Upper lobe of left lung (tissue), 6 donors: Measurements from ENCODE around the gene ZNF157. TPM values are rescaled to one million over a fixed set of nuclear protein-coding genes. Genes with fewer than 3 reads are reported as not detected.

Experiments
- ATAC-seq, 2 donors: fragments of 200-7000 bp; cut with Tn5 transposase; one replicate each; pipeline ENCODE4 v1.9.1; 2022; ENCODE audit warnings: mild to moderate bottlenecking in 2 of 2, moderate library complexity in 2 of 2; ENCODE audit not compliant: low FRiP score in 2 of 2
- DNase-seq, 2 donors: peaks; one replicate each; pipeline ENCODE4 v3.0.0-alpha.2; 2019 to 2020
- H3K27ac ChIP-seq, 4 donors: fragments of 200-600 bp; sonication (generic); one replicate each; pipeline ENCODE4 v1.5.1; 2016 to 2019
- H3K27me3 ChIP-seq, 4 donors: fragments of 200-600 bp; sonication (generic); one replicate each; pipeline ENCODE4 v1.5.1; 2017 to 2019
- H3K36me3 ChIP-seq, 4 donors: fragments of 200-600 bp; sonication (generic); one replicate each; pipeline ENCODE4 v1.5.1; 2016 to 2019
- H3K4me1 ChIP-seq, 4 donors: fragments of 200-600 bp; sonication (generic); one replicate each; pipeline ENCODE4 v1.5.1; 2018 to 2019
- H3K4me3 ChIP-seq, 4 donors: fragments of 200-600 bp; sonication (generic); one replicate each; pipeline ENCODE4 v1.5.1; 2017 to 2019; ENCODE audit warnings: mild to moderate bottlenecking in 2 of 4, moderate library complexity in 1 of 4
- H3K9me3 ChIP-seq, 4 donors: fragments of 200-600 bp; sonication (generic); one replicate each; pipeline ENCODE4 v1.5.1; 2018 to 2019
- EP300 ChIP-seq, 4 donors: sonication (generic); formaldehyde crosslinking; IDR thresholded peaks; one replicate each; pipeline ENCODE4 v1.5.1; 2017; ENCODE audit warnings: antibody characterized with exemption in 4 of 4, control low read depth in 2 of 4
- POLR2A ChIP-seq, 4 donors: fragments of 450-650 bp; IDR thresholded peaks; one replicate each; pipeline ENCODE4 v1.5.1; 2016 to 2017; ENCODE audit warnings: antibody characterized with exemption in 4 of 4, mild to moderate bottlenecking in 2 of 4
- POLR2AphosphoS5 ChIP-seq, 2 donors: sonication (generic); formaldehyde crosslinking; IDR thresholded peaks; one replicate each; pipeline ENCODE4 v1.5.1; 2017; ENCODE audit warnings: antibody characterized with exemption in 2 of 2
- WGBS, 2 donors: methylation state at CpG; one replicate each; pipeline ENCODE4 v1.1.5; 2017 to 2018; 5-methylcytosine and 5-hydroxymethylcytosine counted together
- total RNA-seq, 6 donors: library from RNA; depleted of rRNA in 4 of 6; stranded (reverse); fragments of >200 nt in 4 of 6; gene quantifications; one replicate each; pipeline versions ENCODE4 v1.1.0 to v1.2.1, GENCODE V29; 2016 to 2021
- TF ChIP-seq, protein P1 (sequence below), 6 experiments: fragments of 450-650 bp in 4 of 6; fragments of 200-600 bp in 2 of 6; sonication (generic) in 2 of 6; IDR thresholded peaks; one replicate each; pipeline ENCODE4 v1.5.1; 2016 to 2019; ENCODE audit warnings: antibody characterized with exemption in 6 of 6
- donor health status: DM: no; HTN: no; CAD: no; lungs with moderate emphysema.
- donor health status: DM: no; HTN: yes; CAD: no; lungs with severe emphysema.

The ZNF157 gene
- total RNA-seq, 6 donors from 2014 or later: 0.15 to 1.9 (median 1.0) TPM; not detected in 3

DNA sequence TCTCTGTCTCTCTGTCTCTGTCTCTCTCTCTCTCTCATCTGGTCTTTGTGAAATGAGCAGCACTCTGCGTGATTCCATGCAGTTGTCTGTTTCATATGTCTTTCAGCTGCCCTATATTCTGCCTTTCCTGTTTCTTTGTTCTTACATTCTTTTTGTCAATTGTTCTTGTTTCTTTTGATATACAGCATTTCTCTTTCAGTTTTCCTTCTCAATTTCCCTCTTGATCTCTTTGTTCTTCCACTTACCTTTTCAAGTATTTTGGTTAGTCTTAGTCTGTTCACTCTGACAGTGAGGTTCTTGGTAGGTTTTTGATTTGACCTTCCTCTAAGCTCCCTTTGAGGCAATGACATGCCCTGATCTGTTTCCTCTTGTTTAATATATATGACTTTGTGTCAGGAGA lies 20.4 kb downstream of the ZNF157 start:
- Histone ChIP-seq H3K4me1 (no peaks in the 10 kb centered on the region), H3K36me3 (no peaks in the 10 kb centered on the region), H3K4me3 (no peak overlapping the region), H3K9me3 (no peaks in the 10 kb centered on the region), H3K27me3 (no peaks in the 10 kb centered on the region), H3K27ac (no peak overlapping the region)
- no peak for DNase-seq
- ATAC-seq: no peak
- TF ChIP-seq EP300 (IDR thresholded peaks at IDR 0.05): no peak
- no peak for TF ChIP-seq POLR2A (IDR thresholded peaks at IDR 0.05)
- TF ChIP-seq POLR2AphosphoS5 (IDR thresholded peaks at IDR 0.05): no peak
- TF ChIP-seq, protein P1, sequence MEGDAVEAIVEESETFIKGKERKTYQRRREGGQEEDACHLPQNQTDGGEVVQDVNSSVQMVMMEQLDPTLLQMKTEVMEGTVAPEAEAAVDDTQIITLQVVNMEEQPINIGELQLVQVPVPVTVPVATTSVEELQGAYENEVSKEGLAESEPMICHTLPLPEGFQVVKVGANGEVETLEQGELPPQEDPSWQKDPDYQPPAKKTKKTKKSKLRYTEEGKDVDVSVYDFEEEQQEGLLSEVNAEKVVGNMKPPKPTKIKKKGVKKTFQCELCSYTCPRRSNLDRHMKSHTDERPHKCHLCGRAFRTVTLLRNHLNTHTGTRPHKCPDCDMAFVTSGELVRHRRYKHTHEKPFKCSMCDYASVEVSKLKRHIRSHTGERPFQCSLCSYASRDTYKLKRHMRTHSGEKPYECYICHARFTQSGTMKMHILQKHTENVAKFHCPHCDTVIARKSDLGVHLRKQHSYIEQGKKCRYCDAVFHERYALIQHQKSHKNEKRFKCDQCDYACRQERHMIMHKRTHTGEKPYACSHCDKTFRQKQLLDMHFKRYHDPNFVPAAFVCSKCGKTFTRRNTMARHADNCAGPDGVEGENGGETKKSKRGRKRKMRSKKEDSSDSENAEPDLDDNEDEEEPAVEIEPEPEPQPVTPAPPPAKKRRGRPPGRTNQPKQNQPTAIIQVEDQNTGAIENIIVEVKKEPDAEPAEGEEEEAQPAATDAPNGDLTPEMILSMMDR (IDR thresholded peaks at IDR 0.05): no peak
- 62 to 70% methylated on average over 1 of the region's 1 CpG for WGBS, 2 donors

DNA sequence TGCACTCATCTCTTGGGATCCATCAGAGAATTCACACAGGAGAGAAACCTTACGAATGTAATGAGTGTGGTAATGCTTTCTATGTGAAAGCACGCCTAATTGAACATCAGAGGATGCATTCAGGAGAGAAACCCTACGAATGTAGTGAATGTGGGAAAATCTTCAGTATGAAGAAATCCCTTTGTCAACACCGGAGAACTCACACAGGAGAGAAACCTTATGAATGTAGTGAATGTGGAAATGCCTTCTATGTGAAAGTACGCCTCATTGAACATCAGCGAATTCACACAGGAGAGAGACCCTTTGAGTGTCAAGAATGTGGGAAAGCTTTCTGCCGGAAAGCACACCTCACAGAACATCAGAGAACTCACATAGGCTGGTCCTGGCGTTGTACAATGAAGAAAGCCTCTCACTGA lies 42.8 kb downstream of the ZNF157 start:
- ATAC-seq (no peak), DNase-seq (no peak)
- peaks cover 9 to 69% (median 25%) of the 10 kb centered on the region in 4 donors for H3K9me3 ChIP-seq
- H3K4me1 ChIP-seq: no peaks in the 10 kb centered on the region
- H3K36me3 ChIP-seq: no peaks in the 10 kb centered on the region
- 81 to 83% methylated on average over 8 of the region's 8 CpGs for WGBS, 2 donors
- H3K4me3 ChIP-seq: no peak overlapping the region
- no peak overlapping the region for H3K27ac ChIP-seq
- TF ChIP-seq, protein P1 (IDR thresholded peaks at IDR 0.05): no peak
- no peak for TF ChIP-seq POLR2A (IDR thresholded peaks at IDR 0.05)
- no peak for TF ChIP-seq EP300 (IDR thresholded peaks at IDR 0.05)
- no peak for TF ChIP-seq POLR2AphosphoS5 (IDR thresholded peaks at IDR 0.05)
- no peaks in the 10 kb centered on the region for H3K27me3 ChIP-seq

DNA sequence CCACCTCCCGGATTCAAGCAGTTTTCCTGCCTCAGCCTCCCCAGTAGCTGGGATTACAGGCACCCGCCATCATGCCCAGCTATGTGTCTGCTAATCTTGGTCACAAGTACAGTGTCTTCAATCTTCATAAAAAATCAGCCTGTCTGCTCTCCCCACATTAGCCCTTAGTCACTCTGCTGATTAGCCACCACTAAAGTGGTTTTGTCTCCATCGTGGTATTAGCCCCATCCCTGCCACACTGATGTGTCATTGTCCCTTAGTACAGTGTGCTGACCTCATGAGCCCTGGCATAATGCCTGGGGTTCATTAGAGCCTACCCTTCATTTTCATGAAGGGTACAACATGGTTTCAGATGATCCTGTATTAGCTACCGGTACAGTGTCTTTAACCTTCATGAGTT lies 49.9 kb downstream of the ZNF157 start:
- 90 to 100% methylated on average over 2 to 4 of the region's 4 CpGs for WGBS, 2 donors
- TF ChIP-seq POLR2A (IDR thresholded peaks at IDR 0.05) (no peak), EP300 (IDR thresholded peaks at IDR 0.05) (no peak), POLR2AphosphoS5 (IDR thresholded peaks at IDR 0.05) (no peak)
- TF ChIP-seq, protein P1 (IDR thresholded peaks at IDR 0.05): no peak

DNA sequence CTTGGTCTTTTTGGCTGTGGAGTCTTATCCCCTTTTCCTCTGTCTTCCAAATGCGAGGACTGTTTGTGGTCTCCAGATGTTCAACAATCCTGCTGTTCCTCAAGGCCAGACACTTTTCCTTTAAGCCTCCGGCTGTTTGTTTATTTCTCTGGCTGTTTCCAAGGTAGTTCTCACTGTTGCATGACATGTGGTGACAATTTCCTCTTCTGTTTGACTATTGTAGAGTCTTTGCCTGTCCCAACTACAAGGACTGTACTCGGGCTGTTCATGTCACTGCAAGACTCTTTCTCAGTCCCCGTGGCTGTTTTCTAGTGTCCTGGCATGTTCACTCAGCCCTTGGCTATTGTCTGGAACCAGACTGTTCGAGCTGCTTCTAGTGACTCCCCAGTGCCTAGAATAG lies 50.6 kb downstream of the ZNF157 start:
- Histone ChIP-seq H3K4me3 (no peak overlapping the region), H3K9me3 (peaks cover 0 to 30% (median 0%) of the 10 kb centered on the region in 4 donors), H3K4me1 (no peaks in the 10 kb centered on the region), H3K27ac (no peak overlapping the region), H3K36me3 (no peaks in the 10 kb centered on the region), H3K27me3 (no peaks in the 10 kb centered on the region)
- TF ChIP-seq POLR2A (IDR thresholded peaks at IDR 0.05) (no peak), POLR2AphosphoS5 (IDR thresholded peaks at IDR 0.05) (no peak), EP300 (IDR thresholded peaks at IDR 0.05) (no peak)
- TF ChIP-seq, protein P1 (IDR thresholded peaks at IDR 0.05): no peak
- WGBS, 2 donors: 46 to 52% methylated on average over 5 of the region's 5 CpGs
- DNase-seq (no peak), ATAC-seq (no peak)

More for the DNA sequence above, 49.9 kb downstream of the ZNF157 start:
- ATAC-seq: no peak
- no peak overlapping the region for H3K4me3 ChIP-seq
- H3K27me3 ChIP-seq: no peaks in the 10 kb centered on the region
- H3K4me1 ChIP-seq: no peaks in the 10 kb centered on the region
- H3K27ac ChIP-seq: no peak overlapping the region
- H3K9me3 ChIP-seq: peaks cover 0 to 32% (median 0%) of the 10 kb centered on the region in 4 donors
- no peaks in the 10 kb centered on the region for H3K36me3 ChIP-seq
- no peak for DNase-seq

DNA sequence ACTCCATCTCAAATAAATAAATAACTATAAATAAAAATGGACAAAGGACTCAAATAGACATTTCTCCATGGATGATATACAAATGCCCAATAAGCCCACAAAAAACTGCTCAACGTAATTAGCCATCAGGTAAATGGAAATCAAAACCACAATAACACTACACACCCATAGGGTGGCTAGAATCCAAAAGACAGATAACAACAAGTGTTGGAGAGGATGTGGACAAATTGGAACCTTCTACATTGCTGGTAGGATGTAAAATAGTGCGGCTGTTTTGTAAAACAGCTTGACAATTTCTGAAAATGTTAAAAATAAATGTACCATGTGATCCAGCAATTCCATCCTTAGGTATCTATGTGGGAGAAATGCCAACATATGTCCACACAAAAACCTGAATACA lies 52.1 kb downstream of the ZNF157 start:
- peaks cover 0 to 23% (median 0%) of the 10 kb centered on the region in 4 donors for H3K9me3 ChIP-seq
- DNase-seq: no peak
- H3K4me1 ChIP-seq: no peaks in the 10 kb centered on the region
- H3K27ac ChIP-seq: no peak overlapping the region
- WGBS, 2 donors: 81 to 88% methylated on average over 2 of the region's 2 CpGs
- no peak for ATAC-seq
- H3K27me3 ChIP-seq: no peaks in the 10 kb centered on the region
- H3K36me3 ChIP-seq: no peaks in the 10 kb centered on the region
- H3K4me3 ChIP-seq: no peak overlapping the region
- TF ChIP-seq, protein P1 (IDR thresholded peaks at IDR 0.05): no peak
- TF ChIP-seq POLR2A (IDR thresholded peaks at IDR 0.05) (no peak), POLR2AphosphoS5 (IDR thresholded peaks at IDR 0.05) (no peak), EP300 (IDR thresholded peaks at IDR 0.05) (no peak)
